Measurements from ENCODE around the gene PLCD1. TPM values are rescaled to one million over a fixed set of nuclear protein-coding genes. Genes with fewer than 3 reads are reported as not detected.

The PLCD1 gene
- total RNA-seq, 1 donor from 2014 or later = 38.6 TPM

DNA sequence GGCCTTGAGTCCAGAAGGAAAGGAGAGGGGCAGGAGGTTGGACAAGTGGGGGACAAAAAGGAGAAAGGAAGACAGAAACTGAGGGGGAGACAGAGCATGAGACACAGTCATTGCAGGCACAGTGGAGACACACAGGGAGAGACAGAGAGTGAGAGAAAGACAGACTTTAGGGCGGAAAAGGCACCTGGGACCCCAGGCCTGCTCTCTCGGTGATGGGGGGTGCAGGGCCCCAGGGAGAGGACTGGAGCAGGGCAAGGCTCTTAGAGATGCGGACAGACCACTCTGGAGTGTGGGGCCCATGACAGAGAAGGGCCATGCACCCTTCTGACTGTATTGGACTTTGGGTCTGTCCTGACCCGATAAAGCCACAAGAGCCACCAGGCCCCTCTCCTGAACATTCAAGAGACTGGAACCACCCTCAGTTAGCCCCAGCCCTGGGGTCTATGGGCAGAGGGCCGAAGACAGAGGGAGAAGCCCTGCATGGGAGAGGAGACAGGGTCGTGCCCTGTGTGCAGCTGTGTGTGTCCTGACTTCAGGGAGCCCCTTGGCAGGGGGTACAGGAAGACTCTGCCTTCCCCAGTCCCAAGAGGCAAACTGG, 12.5 kb downstream of the PLCD1 start:
- no peak overlapping the region for H3K27ac Mint-ChIP-seq
- H3K9me3 Mint-ChIP-seq = no peaks in the 10 kb centered on the region
- no peaks in the 10 kb centered on the region for H3K79me2 ChIP-seq (ENCODE audit: low read depth)

DNA sequence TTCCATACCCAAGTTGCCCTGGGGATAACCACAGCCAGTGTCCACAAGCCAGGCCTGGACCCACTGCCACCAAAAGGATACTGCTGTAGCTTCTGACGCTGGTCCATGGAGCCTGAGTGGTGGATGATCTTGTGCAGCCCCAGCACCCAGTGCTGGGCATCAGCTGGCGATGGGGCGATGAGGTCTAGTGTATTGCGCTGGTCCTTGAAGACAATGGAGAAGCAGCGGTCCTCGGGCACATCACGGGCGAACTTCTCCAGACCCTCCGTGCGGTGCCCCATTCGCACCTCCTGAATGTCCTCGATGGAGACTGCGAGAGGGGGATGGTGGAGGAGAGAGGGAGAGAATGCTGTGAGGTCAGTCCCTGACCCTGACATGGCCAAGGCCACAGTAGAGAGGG, 13.0 kb downstream of the PLCD1 start:
- no peaks in the 10 kb centered on the region for H3K36me3 ChIP-seq
- Mint-ChIP-seq H3K9me3 (no peaks in the 10 kb centered on the region), H3K27me3 (ENCODE audit: insufficient read depth, low read depth) (peaks cover 5% of the 10 kb centered on the region), H3K36me3 (peaks cover 26% of the 10 kb centered on the region), H3K27ac (no peak overlapping the region), H3K4me3 (no peak overlapping the region), H3K4me1 (no peaks in the 10 kb centered on the region)
- H3F3A ChIP-seq (ENCODE audit: low read depth) = no peaks in the 10 kb centered on the region
- DNase-seq (ENCODE audit: low spot score) = no peak
- H3K79me2 ChIP-seq (ENCODE audit: low read depth) = no peaks in the 10 kb centered on the region
- TF ChIP-seq EZH2phosphoT487 (IDR thresholded peaks at IDR 0.05) (no peak), EZH2 (IDR thresholded peaks at IDR 0.05) (no peak)
- TF ChIP-seq, protein P1, sequence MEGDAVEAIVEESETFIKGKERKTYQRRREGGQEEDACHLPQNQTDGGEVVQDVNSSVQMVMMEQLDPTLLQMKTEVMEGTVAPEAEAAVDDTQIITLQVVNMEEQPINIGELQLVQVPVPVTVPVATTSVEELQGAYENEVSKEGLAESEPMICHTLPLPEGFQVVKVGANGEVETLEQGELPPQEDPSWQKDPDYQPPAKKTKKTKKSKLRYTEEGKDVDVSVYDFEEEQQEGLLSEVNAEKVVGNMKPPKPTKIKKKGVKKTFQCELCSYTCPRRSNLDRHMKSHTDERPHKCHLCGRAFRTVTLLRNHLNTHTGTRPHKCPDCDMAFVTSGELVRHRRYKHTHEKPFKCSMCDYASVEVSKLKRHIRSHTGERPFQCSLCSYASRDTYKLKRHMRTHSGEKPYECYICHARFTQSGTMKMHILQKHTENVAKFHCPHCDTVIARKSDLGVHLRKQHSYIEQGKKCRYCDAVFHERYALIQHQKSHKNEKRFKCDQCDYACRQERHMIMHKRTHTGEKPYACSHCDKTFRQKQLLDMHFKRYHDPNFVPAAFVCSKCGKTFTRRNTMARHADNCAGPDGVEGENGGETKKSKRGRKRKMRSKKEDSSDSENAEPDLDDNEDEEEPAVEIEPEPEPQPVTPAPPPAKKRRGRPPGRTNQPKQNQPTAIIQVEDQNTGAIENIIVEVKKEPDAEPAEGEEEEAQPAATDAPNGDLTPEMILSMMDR (IDR thresholded peaks at IDR 0.05) = no peak
- no peaks in the 10 kb centered on the region for H3K27me3 ChIP-seq
- H3K9me3 ChIP-seq (ENCODE audit: low read depth) = no peaks in the 10 kb centered on the region
- H3K4me1 ChIP-seq = no peaks in the 10 kb centered on the region
- no peak overlapping the region for H2AFZ ChIP-seq (replicated peaks)
- H3K27ac ChIP-seq = no peak overlapping the region
- no peak overlapping the region for H3K9ac ChIP-seq
- H4K20me1 ChIP-seq (ENCODE audit: low read depth) = peaks cover 11% of the 10 kb centered on the region
- no peak overlapping the region for H3K4me3 ChIP-seq
- H3K4me2 ChIP-seq = no peak overlapping the region

More for the DNA sequence above, 12.5 kb downstream of the PLCD1 start:
- H3K4me1 ChIP-seq = no peaks in the 10 kb centered on the region
- H3K4me2 ChIP-seq = no peak overlapping the region
- H3K27ac ChIP-seq = no peak overlapping the region
- no peak for DNase-seq (ENCODE audit: low spot score)
- Mint-ChIP-seq H3K4me1 (no peaks in the 10 kb centered on the region), H3K27me3 (ENCODE audit: insufficient read depth, low read depth) (peaks cover 5% of the 10 kb centered on the region), H3K4me3 (no peak overlapping the region), H3K36me3 (peaks cover 26% of the 10 kb centered on the region)
- H3K36me3 ChIP-seq = no peaks in the 10 kb centered on the region
- H3F3A ChIP-seq (ENCODE audit: low read depth) = no peaks in the 10 kb centered on the region
- H2AFZ ChIP-seq (replicated peaks) = no peak overlapping the region
- H3K9ac ChIP-seq = no peak overlapping the region
- peaks cover 16% of the 10 kb centered on the region for H4K20me1 ChIP-seq (ENCODE audit: low read depth)
- no peak overlapping the region for H3K4me3 ChIP-seq
- H3K9me3 ChIP-seq (ENCODE audit: low read depth) = no peaks in the 10 kb centered on the region
- TF ChIP-seq, protein P1 (IDR thresholded peaks at IDR 0.05) = no peak
- TF ChIP-seq EZH2 (IDR thresholded peaks at IDR 0.05) = no peak
- TF ChIP-seq EZH2phosphoT487 (IDR thresholded peaks at IDR 0.05) = no peak
- no peaks in the 10 kb centered on the region for H3K27me3 ChIP-seq

DNA sequence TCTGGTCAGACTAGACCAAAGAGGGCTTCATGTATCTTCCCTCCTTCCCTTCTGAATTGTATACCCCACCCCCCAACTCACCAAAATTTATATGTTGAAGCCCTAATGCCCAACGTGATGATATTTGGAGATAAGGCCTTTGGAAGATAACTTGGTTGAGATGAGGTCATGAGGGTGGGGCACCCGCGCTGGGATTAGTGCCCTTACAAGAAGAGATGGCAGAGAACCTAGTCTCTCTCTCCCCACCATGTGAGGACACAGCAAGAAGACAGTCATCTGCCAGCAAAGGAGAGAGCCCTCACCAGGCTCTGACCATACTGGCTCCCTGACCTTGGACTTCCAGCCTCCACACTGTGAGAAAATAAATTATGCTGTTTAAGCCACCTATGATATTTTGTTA, 13.5 kb downstream of the PLCD1 start:
- Histone ChIP-seq H3K79me2 (ENCODE audit: low read depth) (no peaks in the 10 kb centered on the region), H3K4me2 (no peak overlapping the region), H3F3A (ENCODE audit: low read depth) (no peaks in the 10 kb centered on the region), H4K20me1 (ENCODE audit: low read depth) (peaks cover 7% of the 10 kb centered on the region), H3K27ac (no peak overlapping the region), H3K4me1 (no peaks in the 10 kb centered on the region), H3K9me3 (ENCODE audit: low read depth) (no peaks in the 10 kb centered on the region), H3K27me3 (no peaks in the 10 kb centered on the region), H3K4me3 (no peak overlapping the region), H2AFZ (replicated peaks) (no peak overlapping the region), H3K9ac (no peak overlapping the region), H3K36me3 (no peaks in the 10 kb centered on the region)
- no peak overlapping the region for H3K27ac Mint-ChIP-seq
- peaks cover 29% of the 10 kb centered on the region for H3K36me3 Mint-ChIP-seq
- DNase-seq (ENCODE audit: low spot score) = no peak
- H3K4me3 Mint-ChIP-seq = no peak overlapping the region
- no peaks in the 10 kb centered on the region for H3K4me1 Mint-ChIP-seq
- H3K27me3 Mint-ChIP-seq (ENCODE audit: insufficient read depth, low read depth) = peaks cover 5% of the 10 kb centered on the region
- TF ChIP-seq, protein P1 (IDR thresholded peaks at IDR 0.05) = no peak
- TF ChIP-seq EZH2phosphoT487 (IDR thresholded peaks at IDR 0.05) (no peak), EZH2 (IDR thresholded peaks at IDR 0.05) (no peak)
- no peaks in the 10 kb centered on the region for H3K9me3 Mint-ChIP-seq

Data from neural progenitor cell (in vitro differentiated cells).